AG04449 (cell line): ENCODE data around the gene PLCD3.

Experiments used
- CTCF ChIA-PET: fragments of 350-600 bp; formaldehyde crosslinking; extraction: SDS; loops from one replicate; lab custom pipeline; 2021; ENCODE audit warnings: antibody characterized with exemption; lab: Yijun Ruan, JAX
- POLR2A ChIA-PET: fragments of 400-600, 350-600 bp; formaldehyde crosslinking; extraction: SDS; loops from one replicate; lab custom pipeline; 2020; ENCODE audit warnings: antibody characterized with exemption, inconsistent platforms; lab: Yijun Ruan, JAX
- DNase-seq: peaks from one replicate; pipeline ENCODE4 v3.0.0-alpha.2; 2010; ENCODE audit warnings: low read depth, low spot score
- H3K4me3 ChIP-seq: 2 replicates; pipeline ENCODE4 v1.5.1; 2011; ENCODE audit warnings: low read depth, mild to moderate bottlenecking, control low read depth, low read length
- TF ChIP-seq, protein P1 (sequence below): IDR thresholded peaks from one replicate; pipeline ENCODE4 v1.5.1; 2011; ENCODE audit warnings: mild to moderate bottlenecking, moderate library complexity, low read length, control low read depth, inconsistent platforms; ENCODE audit not compliant: insufficient read depth; ENCODE audit errors: missing control alignments

Gene PLCD3

DNA sequence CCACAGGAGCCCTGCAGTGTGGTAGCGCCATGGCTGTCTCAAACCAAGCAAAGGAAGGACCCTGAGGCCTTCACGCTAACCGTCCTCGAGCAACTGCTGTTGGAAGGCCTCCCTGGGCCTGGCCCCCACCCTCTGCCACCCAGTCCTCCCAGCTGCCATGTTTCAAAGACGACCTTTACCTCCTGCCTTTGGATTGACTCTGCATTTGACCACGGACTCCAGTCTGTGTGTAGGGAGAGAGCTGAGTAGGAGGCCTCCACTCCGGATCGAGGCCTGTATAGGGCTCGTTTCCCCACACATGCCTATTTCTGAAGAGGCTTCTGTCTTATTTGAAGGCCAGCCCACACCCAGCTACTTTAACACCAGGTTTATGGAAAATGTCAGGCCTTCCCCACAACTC lies 24.3 kb downstream of the PLCD3 start:
- TF ChIP-seq, protein P1, sequence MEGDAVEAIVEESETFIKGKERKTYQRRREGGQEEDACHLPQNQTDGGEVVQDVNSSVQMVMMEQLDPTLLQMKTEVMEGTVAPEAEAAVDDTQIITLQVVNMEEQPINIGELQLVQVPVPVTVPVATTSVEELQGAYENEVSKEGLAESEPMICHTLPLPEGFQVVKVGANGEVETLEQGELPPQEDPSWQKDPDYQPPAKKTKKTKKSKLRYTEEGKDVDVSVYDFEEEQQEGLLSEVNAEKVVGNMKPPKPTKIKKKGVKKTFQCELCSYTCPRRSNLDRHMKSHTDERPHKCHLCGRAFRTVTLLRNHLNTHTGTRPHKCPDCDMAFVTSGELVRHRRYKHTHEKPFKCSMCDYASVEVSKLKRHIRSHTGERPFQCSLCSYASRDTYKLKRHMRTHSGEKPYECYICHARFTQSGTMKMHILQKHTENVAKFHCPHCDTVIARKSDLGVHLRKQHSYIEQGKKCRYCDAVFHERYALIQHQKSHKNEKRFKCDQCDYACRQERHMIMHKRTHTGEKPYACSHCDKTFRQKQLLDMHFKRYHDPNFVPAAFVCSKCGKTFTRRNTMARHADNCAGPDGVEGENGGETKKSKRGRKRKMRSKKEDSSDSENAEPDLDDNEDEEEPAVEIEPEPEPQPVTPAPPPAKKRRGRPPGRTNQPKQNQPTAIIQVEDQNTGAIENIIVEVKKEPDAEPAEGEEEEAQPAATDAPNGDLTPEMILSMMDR: no peak
- DNase-seq: no peak
- no peak overlapping the region for H3K4me3 ChIP-seq
- POLR2A ChIA-PET: interaction anchor here (2.5 kb wide), 1 partner anchor 9 kb away, joined by 7 read pairs; no protein-coding TSS in a partner anchor
- CTCF ChIA-PET: interaction anchor here (1.3 to 7.6 kb wide), 5 partner anchors 12 to 90 kb away, joined by 3 to 107 read pairs (median 8); partner anchors contain the start of genes ACBD4 and HEXIM1

DNA sequence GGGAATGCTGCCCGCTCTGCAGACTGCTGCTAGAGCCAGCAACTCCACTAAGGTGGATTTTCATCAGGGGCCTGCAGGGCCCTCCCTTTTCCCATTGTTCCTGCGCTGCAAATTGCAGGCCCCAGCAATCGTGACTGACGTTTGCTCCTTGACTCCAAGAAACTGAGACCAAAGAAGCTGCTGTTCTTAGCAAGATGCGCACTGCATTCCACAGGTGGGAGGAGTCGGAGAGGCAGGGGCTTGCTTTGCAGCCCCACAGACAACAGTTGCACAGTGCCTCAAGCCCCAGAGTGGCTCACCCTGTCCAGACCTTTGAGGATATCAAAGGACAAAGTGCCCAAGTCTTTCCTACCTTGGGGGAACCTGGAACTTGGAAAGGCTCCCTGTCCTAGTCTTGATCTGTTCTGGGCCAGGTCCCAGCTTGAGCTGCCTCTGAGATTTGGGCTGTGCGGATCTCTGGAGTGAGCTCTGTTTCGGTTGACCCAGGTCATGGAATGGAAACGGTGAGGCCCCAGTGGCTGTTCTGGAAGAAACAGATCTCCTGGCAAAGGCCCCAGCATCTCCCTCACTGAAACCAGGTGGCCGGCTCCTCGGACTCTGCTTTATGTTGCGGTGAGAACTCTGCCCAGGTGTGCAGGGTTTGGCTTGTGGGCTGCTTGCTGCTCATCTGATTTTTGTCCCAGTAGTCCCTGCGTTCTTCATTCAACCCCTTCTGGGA lies 24.9 kb downstream of the PLCD3 start:
- H3K4me3 ChIP-seq: no peak overlapping the region
- no peak for DNase-seq
- POLR2A ChIA-PET: interaction anchor here (0.8 to 2.5 kb wide), 2 partner anchors 9 to 208 kb away, joined by 3 to 7 read pairs; no protein-coding TSS in a partner anchor
- CTCF ChIA-PET: interaction anchor here (1.5 to 7.6 kb wide), 4 partner anchors 11 to 90 kb away, joined by 5 to 107 read pairs (median 16); partner anchors contain the start of gene ACBD4
- TF ChIP-seq, protein P1: no peak

DNA sequence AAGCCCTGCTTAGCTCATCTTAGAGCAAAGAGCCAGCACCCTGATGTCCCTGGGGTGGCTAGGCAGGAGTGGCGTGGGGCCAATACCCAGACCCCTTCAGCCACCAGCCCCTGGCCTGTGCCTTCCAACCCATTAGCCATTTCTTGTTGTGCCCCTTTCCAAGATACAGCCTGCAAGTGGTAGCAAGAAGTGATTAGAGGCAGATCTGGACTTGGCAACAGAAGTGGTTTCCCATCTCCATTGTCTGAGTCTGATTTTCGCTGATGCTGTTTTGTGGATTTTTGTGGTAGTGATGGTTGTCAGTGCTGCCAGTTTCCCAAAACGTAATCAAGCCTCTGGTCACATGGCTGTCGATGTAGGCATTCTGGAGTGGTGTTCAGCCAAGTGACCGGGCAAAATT lies 25.7 kb downstream of the PLCD3 start:
- no peak overlapping the region for H3K4me3 ChIP-seq
- ChIA-PET POLR2A (interaction anchor here (2.5 kb wide), 1 partner anchor 8 kb away, joined by 7 read pairs; no protein-coding TSS in a partner anchor), CTCF (interaction anchor here (1.0 to 7.6 kb wide), 8 partner anchors 8 to 228 kb away, joined by 3 to 107 read pairs (median 6); partner anchors contain the start of genes ACBD4 and PLCD3)
- no peak for DNase-seq
- TF ChIP-seq, protein P1: no peak

DNA sequence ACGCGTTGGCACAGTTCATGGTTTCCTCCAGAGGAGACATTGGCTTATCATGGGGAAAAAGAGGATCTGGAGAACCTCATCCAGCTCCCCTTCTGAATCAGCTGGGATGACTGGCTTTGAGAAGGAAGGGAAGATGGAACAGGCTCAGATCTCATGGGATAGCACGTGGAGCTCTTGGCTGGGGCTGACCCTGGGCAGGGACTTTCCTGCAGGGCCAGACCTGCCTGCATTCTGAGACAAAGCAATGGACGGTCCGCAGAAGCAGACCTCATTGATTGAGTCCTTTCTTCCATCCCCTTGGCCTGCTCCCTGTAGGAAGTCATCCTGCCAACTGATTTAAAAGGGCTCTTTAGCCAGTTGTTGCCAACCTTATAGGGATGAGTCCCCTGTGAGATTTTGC lies 26.2 kb downstream of the PLCD3 start:
- CTCF ChIA-PET: interaction anchor here (1.0 to 7.6 kb wide), 8 partner anchors 9 to 227 kb away, joined by 3 to 107 read pairs (median 8); partner anchors contain the start of genes ACBD4 and PLCD3
- POLR2A ChIA-PET: no interaction called here
- H3K4me3 ChIP-seq: no peak overlapping the region
- TF ChIP-seq, protein P1: no peak
- no peak for DNase-seq

DNA sequence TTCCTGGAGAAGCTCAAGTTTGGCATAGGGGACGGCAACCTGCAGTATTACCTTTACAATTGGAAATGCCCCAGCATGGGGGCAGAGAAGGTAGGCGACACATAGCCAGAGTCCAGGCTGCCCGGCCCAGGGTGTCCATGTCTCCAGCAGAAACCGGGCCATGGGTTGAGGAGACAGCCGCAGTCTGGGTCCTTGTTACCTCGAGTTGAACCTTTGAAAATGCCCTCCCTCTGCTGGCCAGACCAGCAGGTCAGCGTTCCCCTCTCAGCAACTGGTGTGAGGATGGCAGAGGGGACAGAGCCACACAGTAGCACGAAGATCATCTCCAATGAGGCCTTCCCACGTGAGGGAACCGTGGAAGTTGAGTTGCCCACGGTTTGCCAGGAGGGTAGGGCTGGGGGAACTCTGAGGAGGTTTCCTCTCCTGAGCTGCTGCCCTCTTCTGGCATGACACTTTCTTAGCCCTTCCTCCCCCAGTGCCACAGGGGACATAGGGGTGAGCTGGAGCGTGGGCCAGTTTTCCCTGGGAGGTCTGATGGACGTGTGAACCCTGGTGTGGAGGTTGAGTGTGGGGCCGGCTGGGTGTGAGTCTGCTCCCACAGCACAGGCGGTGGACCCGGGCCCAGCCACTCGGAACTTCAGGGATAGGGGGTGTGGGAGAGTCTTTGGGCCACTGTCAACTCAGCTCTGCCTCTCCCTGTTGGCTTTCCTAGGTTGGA lies 27.2 kb downstream of the PLCD3 start:
- TF ChIP-seq, protein P1: no peak
- ChIA-PET POLR2A (no interaction called here), CTCF (interaction anchor here (1.2 to 7.6 kb wide), 8 partner anchors 9 to 226 kb away, joined by 3 to 107 read pairs (median 10); partner anchors contain the start of genes ACBD4 and PLCD3)
- no peak overlapping the region for H3K4me3 ChIP-seq
- no peak for DNase-seq

DNA sequence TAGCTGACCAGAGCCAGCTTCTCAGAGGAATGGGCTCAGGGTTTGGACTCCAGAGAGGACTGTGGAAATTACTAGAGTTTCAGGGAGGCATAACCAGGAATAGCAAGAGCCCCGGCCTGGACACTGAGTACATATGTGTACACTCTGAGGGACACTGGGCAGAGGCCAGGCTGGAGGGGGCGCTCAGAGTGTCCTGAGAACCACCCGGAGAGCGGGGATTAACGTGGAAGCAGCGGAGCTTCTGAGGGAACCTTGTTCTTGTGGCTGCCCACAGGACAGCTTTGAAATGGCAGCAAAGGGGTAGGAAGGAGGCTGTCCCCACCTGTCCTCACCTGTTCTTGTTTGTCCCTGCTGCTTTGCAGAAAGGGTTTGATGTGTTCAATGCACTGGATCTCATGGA lies 27.8 kb downstream of the PLCD3 start:
- DNase-seq: no peak
- H3K4me3 ChIP-seq: no peak overlapping the region
- TF ChIP-seq, protein P1: no peak
- ChIA-PET CTCF (interaction anchor here (0.7 to 7.6 kb wide), 6 partner anchors 8 to 31 kb away, joined by 3 to 107 read pairs (median 12); partner anchors contain the start of genes ACBD4 and PLCD3), POLR2A (interaction anchor here (1.4 kb wide), 1 partner anchor 8 kb away, joined by 3 read pairs; no protein-coding TSS in a partner anchor)
